GM12878 (cell line): Measurements from ENCODE around the gene JCHAIN. TPM values are rescaled to one million over a fixed set of nuclear protein-coding genes. Genes with fewer than 3 reads are reported as not detected.

Experiments
- ESRRA ChIP-seq: IDR thresholded peaks from 2 replicates; pipeline ENCODE4 v1.6.1; 2012; ENCODE audit warnings: mild to moderate bottlenecking, low read length, improper control_type of control experiment
- IKZF1 ChIP-seq: fragments of 450-650 bp; conservative IDR thresholded peaks from 2 replicates; pipeline ENCODE4 v1.6.1; 2017; ENCODE audit warnings: antibody characterized with exemption, mild to moderate bottlenecking
- LARP7 ChIP-seq: fragments of 450-650 bp; IDR thresholded peaks from 2 replicates; pipeline ENCODE4 v1.6.1; 2017; ENCODE audit warnings: mild to moderate bottlenecking
- RCOR1 ChIP-seq: conservative IDR thresholded peaks from 2 replicates; pipeline ENCODE4 v1.6.1; 2012; ENCODE audit warnings: low read depth, low read length, improper control_type of control experiment
- REST ChIP-seq: IDR thresholded peaks from 2 replicates; pipeline ENCODE4 v1.6.1; 2012; ENCODE audit warnings: mild to moderate bottlenecking, low read depth, low read length
- polyA plus RNA-seq, 11 experiments: library from polyadenylated mRNA; depleted of rRNA in 4 of 11; unstranded in 6 of 11; stranded (reverse) in 5 of 11; fragments of >200 nt; fragmentation: Nextera tagmentation in 4 of 11; fragmentation: Illumina TruSeq in 1 of 11; extraction: Ambion mirVana in 4 of 11; extraction: Trizol in 1 of 11; gene quantifications; 1 replicate in 1 of 11; 2 replicates in 10 of 11; pipeline versions ENCODE4 v1.2.1 to v1.2.3, GENCODE V29; 2011 to 2016; ENCODE audit warnings: inconsistent platforms in 2 of 11, missing spikeins in 2 of 11, low read depth in 1 of 11
- total RNA-seq, 4 experiments: library from RNA; depleted of rRNA in 3 of 4; stranded (reverse); fragments of >200 nt in 3 of 4; fragmentation: Illumina TruSeq in 1 of 4; extraction: Trizol in 1 of 4; gene quantifications; 2 replicates each; pipeline versions ENCODE4 v1.2.1 to v1.2.3, GENCODE V29; 2013 to 2021
- TF ChIP-seq, protein P1 (sequence below): IDR thresholded peaks from 2 replicates; pipeline ENCODE4 v1.6.1; 2011; ENCODE audit warnings: mild to moderate bottlenecking, low read depth, low read length, moderate library complexity; ENCODE audit not compliant: insufficient replicate concordance
- TF ChIP-seq, protein P2 (sequence below): fragments of 450-650 bp; IDR thresholded peaks from 2 replicates; pipeline ENCODE4 v1.6.1; 2017; ENCODE audit warnings: borderline replicate concordance

The JCHAIN gene
- total and polyA plus RNA-seq, 10 of the 15 experiments (the other 5 are each of a cell fraction or from before 2014, with no cell fraction given), result 188 to 1,045 (median 486) TPM

DNA sequence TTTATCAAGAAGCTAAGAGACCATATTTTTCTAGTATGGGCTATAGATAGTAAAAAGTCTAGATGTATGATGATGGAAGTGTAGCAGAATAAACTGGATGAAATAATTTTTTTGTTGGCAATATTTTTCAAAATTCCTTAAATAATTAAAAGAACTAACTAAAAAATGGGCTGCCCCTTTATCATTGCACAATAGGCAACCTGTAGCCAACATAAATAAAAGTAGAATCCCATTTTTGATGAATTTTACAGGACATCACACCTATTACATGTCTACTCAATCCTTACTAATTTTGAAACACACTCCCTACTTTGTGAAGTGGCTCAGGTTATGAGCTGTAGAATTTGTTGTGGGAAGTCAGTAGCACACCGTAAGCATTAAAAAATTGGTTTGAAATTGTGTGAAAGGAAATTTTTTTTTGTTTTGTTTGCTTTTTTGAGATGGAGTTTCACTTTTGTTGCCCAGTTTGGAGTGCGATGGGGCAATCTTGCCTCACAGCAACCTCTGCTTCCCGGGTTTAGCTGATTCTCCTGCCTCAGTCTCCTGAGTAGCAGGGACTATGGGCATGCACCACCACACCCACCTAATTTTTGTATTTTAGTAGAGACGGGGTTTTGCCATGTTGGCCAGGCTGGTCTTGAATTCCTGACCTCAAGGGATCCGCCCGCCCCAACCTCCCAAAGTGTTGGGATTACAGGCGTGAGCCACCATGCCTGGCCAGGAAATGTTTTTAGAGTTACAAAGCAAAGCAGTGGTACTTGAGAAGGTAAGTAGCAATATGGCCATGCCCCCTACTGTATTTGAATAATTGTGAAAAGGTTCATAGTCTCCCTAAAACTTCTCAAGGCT, 46.5 kb upstream of the JCHAIN start (continued):
- TF ChIP-seq, protein P1, sequence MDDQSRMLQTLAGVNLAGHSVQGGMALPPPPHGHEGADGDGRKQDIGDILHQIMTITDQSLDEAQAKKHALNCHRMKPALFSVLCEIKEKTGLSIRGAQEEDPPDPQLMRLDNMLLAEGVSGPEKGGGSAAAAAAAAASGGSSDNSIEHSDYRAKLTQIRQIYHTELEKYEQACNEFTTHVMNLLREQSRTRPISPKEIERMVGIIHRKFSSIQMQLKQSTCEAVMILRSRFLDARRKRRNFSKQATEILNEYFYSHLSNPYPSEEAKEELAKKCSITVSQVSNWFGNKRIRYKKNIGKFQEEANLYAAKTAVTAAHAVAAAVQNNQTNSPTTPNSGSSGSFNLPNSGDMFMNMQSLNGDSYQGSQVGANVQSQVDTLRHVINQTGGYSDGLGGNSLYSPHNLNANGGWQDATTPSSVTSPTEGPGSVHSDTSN, result no peak
- no peak for TF ChIP-seq REST
- TF ChIP-seq, protein P2, sequence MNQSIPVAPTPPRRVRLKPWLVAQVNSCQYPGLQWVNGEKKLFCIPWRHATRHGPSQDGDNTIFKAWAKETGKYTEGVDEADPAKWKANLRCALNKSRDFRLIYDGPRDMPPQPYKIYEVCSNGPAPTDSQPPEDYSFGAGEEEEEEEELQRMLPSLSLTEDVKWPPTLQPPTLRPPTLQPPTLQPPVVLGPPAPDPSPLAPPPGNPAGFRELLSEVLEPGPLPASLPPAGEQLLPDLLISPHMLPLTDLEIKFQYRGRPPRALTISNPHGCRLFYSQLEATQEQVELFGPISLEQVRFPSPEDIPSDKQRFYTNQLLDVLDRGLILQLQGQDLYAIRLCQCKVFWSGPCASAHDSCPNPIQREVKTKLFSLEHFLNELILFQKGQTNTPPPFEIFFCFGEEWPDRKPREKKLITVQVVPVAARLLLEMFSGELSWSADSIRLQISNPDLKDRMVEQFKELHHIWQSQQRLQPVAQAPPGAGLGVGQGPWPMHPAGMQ, result no peak
- TF ChIP-seq RCOR1, result no peak
- TF ChIP-seq IKZF1, result no peak
- no peak for TF ChIP-seq LARP7
- no peak for TF ChIP-seq ESRRA
